Breast epithelium (tissue), 4 donors: Measurements from ENCODE around the gene BEST4. TPM values are rescaled to one million over a fixed set of nuclear protein-coding genes. Genes with fewer than 3 reads are reported as not detected.
A peak's percentile ranks its signal among the peaks of the same experiment; 100 is the strongest.
"Not testable (repeated sequence)": the region's sequence is repeated elsewhere in the genome, so short reads cannot be mapped to it uniquely, and the experiment has no call there.

Experiments used
- DNase-seq, 2 donors: peaks; one replicate each; pipeline ENCODE4 v3.0.0-alpha.2; 2019; ENCODE audit warnings: low spot score in 2 of 2
- H3K27ac ChIP-seq, 2 donors: fragments of 200-600 bp; sonication (generic) in 1 of 2; one replicate each; pipeline ENCODE4 v1.5.1; 2016 to 2019; ENCODE audit warnings: mild to moderate bottlenecking in 1 of 2
- H3K27me3 ChIP-seq, 2 donors: fragments of 200-600 bp; sonication (generic) in 1 of 2; one replicate each; pipeline versions ENCODE4 v1.5.1 to v1.6.0; 2017 to 2019; ENCODE audit warnings: control low read depth in 1 of 2, mild to moderate bottlenecking in 1 of 2
- H3K36me3 ChIP-seq: fragments of 200-600 bp; one replicate; pipeline ENCODE4 v1.5.1; 2019
- H3K4me1 ChIP-seq, 2 donors: fragments of 200-600 bp; sonication (generic); one replicate each; pipeline ENCODE4 v1.5.1; 2016 to 2019; ENCODE audit warnings: control low read depth in 1 of 2
- H3K4me3 ChIP-seq, 3 donors: fragments of 200-600 bp; sonication (generic); 1 replicate in 2 of 3; 2 replicates in 1 of 3; pipeline ENCODE4 v1.5.1; 2016 to 2019; ENCODE audit warnings: mild to moderate bottlenecking in 3 of 3, moderate library complexity in 2 of 3
- H3K9me3 ChIP-seq, 2 donors: fragments of 200-600 bp; sonication (generic) in 1 of 2; one replicate each; pipeline ENCODE4 v1.5.1; 2016 to 2019; ENCODE audit warnings: control low read depth in 1 of 2
- POLR2A ChIP-seq: fragments of 450-650 bp; IDR thresholded peaks from one replicate; pipeline ENCODE4 v1.6.1; 2016; ENCODE audit warnings: antibody characterized with exemption, mild to moderate bottlenecking, moderate library complexity
- POLR2AphosphoS5 ChIP-seq, 3 donors: sonication (generic); formaldehyde crosslinking; IDR thresholded peaks; one replicate each; pipeline ENCODE4 v1.6.1; 2017; ENCODE audit warnings: antibody characterized with exemption in 3 of 3
- intact Hi-C: fragments of 100-400 bp; cut with DNase I; formaldehyde crosslinking; loops from one replicate; pipeline ENCODE4 v1.15.1; 2023; ENCODE audit warnings: low total_unique reads
- total RNA-seq, 3 donors: library from RNA; depleted of rRNA; stranded (reverse); fragments of >200 nt; gene quantifications; one replicate each; pipeline ENCODE4 v1.1.0, GENCODE V29; 2016
- TF ChIP-seq, protein P1 (sequence below), 3 donors: fragments of 450-650 bp; IDR thresholded peaks; one replicate each; pipeline ENCODE4 v1.5.1; 2016 to 2017; ENCODE audit warnings: antibody characterized with exemption in 3 of 3, mild to moderate bottlenecking in 3 of 3, moderate library complexity in 3 of 3

The BEST4 gene
- total RNA-seq, 3 donors from 2014 or later, result 0.15 to 0.66 TPM; not detected in 1

DNA sequence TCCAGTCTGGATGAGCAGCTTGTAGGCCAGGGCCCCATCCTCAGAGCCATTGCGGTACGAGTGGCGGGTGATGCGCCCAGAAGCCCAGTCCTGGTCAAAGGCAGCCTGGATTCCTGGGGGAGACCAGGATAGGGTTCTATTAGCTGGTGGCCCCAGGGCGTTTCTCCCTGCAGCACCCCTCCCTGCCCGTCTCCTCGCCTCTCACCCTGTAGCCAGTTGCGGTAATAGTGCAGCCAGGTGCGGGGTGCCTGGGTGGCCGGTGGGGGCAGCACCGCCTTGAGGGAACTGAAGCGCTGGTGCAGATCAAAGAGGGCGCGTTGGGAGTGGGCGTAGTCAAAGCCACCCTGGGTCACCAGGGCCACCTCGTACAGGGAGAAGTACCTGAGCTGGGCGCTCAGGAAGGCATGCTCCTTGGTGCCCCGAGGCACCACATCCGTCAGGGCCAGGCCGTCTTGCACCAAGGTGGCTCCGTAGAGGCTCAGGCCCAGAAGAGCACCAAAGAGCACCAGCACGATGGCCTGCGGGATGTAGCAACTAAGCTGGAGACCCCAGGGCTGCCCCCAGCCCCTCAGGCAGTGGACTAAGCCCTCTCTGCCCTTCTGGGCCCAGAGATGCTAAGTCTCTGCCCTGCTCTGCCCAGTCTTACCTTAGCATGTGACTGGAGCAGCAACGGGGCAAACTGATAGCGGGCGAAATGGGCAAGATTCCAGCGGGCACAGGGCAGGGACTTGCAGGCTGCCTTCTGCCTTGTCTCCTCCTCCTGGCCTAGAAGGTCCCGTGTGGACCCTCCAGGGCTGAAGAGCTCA is 39.4 kb upstream of the BEST4 start:
- Histone ChIP-seq H3K36me3 (no peaks in the 10 kb centered on the region), H3K4me1 (no peaks in the 10 kb centered on the region), H3K4me3 (no peak overlapping the region), H3K27me3 (no peaks in the 10 kb centered on the region), H3K9me3 (no peaks in the 10 kb centered on the region), H3K27ac (peak overlapping the region in 1 of 2 donors; percentile 80)
- TF ChIP-seq POLR2A (no peak), POLR2AphosphoS5 (IDR thresholded peaks at IDR 0.05) (no peak)
- TF ChIP-seq, protein P1, sequence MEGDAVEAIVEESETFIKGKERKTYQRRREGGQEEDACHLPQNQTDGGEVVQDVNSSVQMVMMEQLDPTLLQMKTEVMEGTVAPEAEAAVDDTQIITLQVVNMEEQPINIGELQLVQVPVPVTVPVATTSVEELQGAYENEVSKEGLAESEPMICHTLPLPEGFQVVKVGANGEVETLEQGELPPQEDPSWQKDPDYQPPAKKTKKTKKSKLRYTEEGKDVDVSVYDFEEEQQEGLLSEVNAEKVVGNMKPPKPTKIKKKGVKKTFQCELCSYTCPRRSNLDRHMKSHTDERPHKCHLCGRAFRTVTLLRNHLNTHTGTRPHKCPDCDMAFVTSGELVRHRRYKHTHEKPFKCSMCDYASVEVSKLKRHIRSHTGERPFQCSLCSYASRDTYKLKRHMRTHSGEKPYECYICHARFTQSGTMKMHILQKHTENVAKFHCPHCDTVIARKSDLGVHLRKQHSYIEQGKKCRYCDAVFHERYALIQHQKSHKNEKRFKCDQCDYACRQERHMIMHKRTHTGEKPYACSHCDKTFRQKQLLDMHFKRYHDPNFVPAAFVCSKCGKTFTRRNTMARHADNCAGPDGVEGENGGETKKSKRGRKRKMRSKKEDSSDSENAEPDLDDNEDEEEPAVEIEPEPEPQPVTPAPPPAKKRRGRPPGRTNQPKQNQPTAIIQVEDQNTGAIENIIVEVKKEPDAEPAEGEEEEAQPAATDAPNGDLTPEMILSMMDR (IDR thresholded peaks at IDR 0.05), result no peak
- DNase-seq, result no peak
- intact Hi-C loops, result no loop called here

DNA sequence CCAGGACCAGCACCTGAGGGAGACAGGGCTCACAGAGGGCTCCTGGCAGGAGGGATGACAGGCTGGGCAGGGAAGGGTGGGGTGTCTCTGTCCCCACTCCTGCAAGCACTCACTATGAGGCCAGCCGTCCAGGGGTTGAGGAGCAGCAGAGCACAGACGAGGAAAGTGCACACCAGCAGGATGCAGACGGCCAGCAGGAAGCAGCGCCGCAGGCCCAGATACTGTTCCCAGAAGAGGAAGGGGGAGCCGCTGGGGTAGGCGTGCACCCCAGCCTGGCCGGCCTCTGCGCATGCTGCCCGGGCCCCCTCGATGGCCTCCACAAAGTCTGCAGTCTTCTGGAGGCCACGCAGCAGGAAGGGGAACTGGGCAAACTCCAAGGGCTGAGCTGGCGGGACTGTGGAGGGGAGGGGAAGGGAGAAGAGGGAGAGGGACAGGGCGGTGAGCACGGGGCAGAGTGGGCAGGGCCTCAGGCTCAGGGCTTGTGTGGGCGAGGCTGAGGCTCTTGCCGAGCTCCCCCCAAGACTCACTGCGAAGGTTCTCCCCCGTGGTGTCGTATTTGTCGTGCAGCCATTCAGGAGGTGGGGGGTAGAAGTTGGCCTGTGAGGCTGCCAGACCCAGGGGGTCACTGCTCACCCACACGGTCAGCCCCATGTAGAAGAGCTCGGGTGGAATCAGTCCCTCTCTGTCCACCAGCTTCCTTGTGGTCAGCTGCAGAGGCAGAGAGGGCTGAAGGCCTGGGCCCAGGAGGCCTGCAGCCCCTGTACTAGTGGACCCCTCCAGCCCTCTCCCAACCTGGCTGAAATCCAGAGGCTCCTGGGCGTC is 38.6 kb upstream of the BEST4 start:
- H3K27ac ChIP-seq, result peak overlapping the region in 1 of 2 donors; percentile 80
- DNase-seq, result no peak

GRCh38 chr1:44824392-44824791 is 36.4 kb upstream of the BEST4 start:
- H3K4me1 ChIP-seq, H3K27me3 ChIP-seq, H3K27ac ChIP-seq, DNase-seq, H3K9me3 ChIP-seq, H3K4me3 ChIP-seq, intact Hi-C loops, H3K36me3 ChIP-seq: not testable (repeated sequence)

More for the DNA sequence above, 38.6 kb upstream of the BEST4 start:
- no peaks in the 10 kb centered on the region for H3K27me3 ChIP-seq
- TF ChIP-seq POLR2A (no peak), POLR2AphosphoS5 (IDR thresholded peaks at IDR 0.05) (no peak)
- TF ChIP-seq, protein P1 (IDR thresholded peaks at IDR 0.05), result no peak
- H3K9me3 ChIP-seq, result no peaks in the 10 kb centered on the region
- H3K36me3 ChIP-seq, result no peaks in the 10 kb centered on the region
- intact Hi-C loops, result no loop called here
- H3K4me1 ChIP-seq, result no peaks in the 10 kb centered on the region
- peak overlapping the region in 1 of 3 donors; percentile 34 for H3K4me3 ChIP-seq

GRCh38 chr1:44822981-44823451 is 35.0 kb upstream of the BEST4 start:
- intact Hi-C loops, result no loop called here
- Histone ChIP-seq H3K36me3 (no peaks in the 10 kb centered on the region), H3K4me1 (no peaks in the 10 kb centered on the region), H3K9me3 (no peaks in the 10 kb centered on the region), H3K27me3 (no peaks in the 10 kb centered on the region), H3K4me3 (no peak overlapping the region), H3K27ac (peak overlapping the region in 1 of 2 donors; percentile 38)
- DNase-seq, result no peak
- TF ChIP-seq, protein P1 (IDR thresholded peaks at IDR 0.05), result no peak
- no peak for TF ChIP-seq POLR2AphosphoS5 (IDR thresholded peaks at IDR 0.05)
- no peak for TF ChIP-seq POLR2A

- DNase-seq, result no peak
- no peak for TF ChIP-seq POLR2AphosphoS5 (IDR thresholded peaks at IDR 0.05)
- TF ChIP-seq POLR2A, result no peak
- TF ChIP-seq, protein P1 (IDR thresholded peaks at IDR 0.05), result no peak
- no peaks in the 10 kb centered on the region for H3K36me3 ChIP-seq
- H3K27me3 ChIP-seq, result no peaks in the 10 kb centered on the region
- H3K27ac ChIP-seq, result peak overlapping the region in 1 of 2 donors; percentile 38
- intact Hi-C loops, result no loop called here
- H3K9me3 ChIP-seq, result no peaks in the 10 kb centered on the region
- H3K4me1 ChIP-seq, result no peaks in the 10 kb centered on the region
- H3K4me3 ChIP-seq, result no peak overlapping the region
Measured at GRCh38 chr1:44822131-44822701, 34.2 kb upstream of the BEST4 start.
